Activated CD8-positive, alpha-beta memory T cell treated with anti-CD3 and anti-CD28 coated beads, Interleukin-2, amount 50 U/mL, for 4 hours (primary cell): ENCODE data around the gene TNFRSF1B.
"Not testable (repeated sequence)": the region's sequence is repeated elsewhere in the genome, so short reads cannot be mapped to it uniquely, and the experiment has no call there.

Source experiments
- DNase-seq: peaks from one replicate; pipeline ENCODE4 v3.0.0-alpha.2; 2020

The TNFRSF1B gene

GRCh38 chr1:12224092-12224491 is 57.3 kb downstream of the TNFRSF1B start:
- DNase-seq: not testable (repeated sequence)

- DNase-seq: no peak
Measured at GRCh38 chr1:12228979-12229378, 62.2 kb downstream of the TNFRSF1B start.

- no peak for DNase-seq
Measured at GRCh38 chr1:12229386-12229834, 62.6 kb downstream of the TNFRSF1B start.

- DNase-seq: peak; percentile 88
Measured at GRCh38 chr1:12229835-12230548, 63.2 kb downstream of the TNFRSF1B start, which contains the start of gene VPS13D. Gene VPS13D, plus strand, starts transcription at chr1:12230030. Its CDS starts 4,237 bp downstream, at chr1:12234267.

GRCh38 chr1:12230549-12231275 is 63.9 kb downstream of the TNFRSF1B start:
- no peak for DNase-seq

- no peak for DNase-seq
Measured at GRCh38 chr1:12231276-12231595, 64.4 kb downstream of the TNFRSF1B start.

GRCh38 chr1:12232221-12232620 is 65.4 kb downstream of the TNFRSF1B start:
- no peak for DNase-seq

- DNase-seq: no peak
Measured at GRCh38 chr1:12244078-12244477, 77.3 kb downstream of the TNFRSF1B start.

GRCh38 chr1:12244585-12244984 is 77.8 kb downstream of the TNFRSF1B start:
- no peak for DNase-seq

- DNase-seq: no peak
Measured at GRCh38 chr1:12245116-12245515, 78.3 kb downstream of the TNFRSF1B start.

GRCh38 chr1:12245733-12246132 is 78.9 kb downstream of the TNFRSF1B start:
- no peak for DNase-seq

- no peak for DNase-seq
Measured at GRCh38 chr1:12246584-12246983, 79.8 kb downstream of the TNFRSF1B start.

GRCh38 chr1:12249181-12249580 is 82.4 kb downstream of the TNFRSF1B start:
- DNase-seq: no peak

- no peak for DNase-seq
Measured at GRCh38 chr1:12249748-12250147, 83.0 kb downstream of the TNFRSF1B start.

- no peak for DNase-seq
Measured at GRCh38 chr1:12251442-12251841, 84.7 kb downstream of the TNFRSF1B start.

GRCh38 chr1:12255913-12256312 is 89.1 kb downstream of the TNFRSF1B start:
- no peak for DNase-seq

GRCh38 chr1:12258272-12258671 is 91.5 kb downstream of the TNFRSF1B start:
- no peak for DNase-seq
